HG02884 (cell line): ENCODE data around the gene FAAH.
"Not testable (repeated sequence)": the region's sequence is repeated elsewhere in the genome, so short reads cannot be mapped to it uniquely, and the experiment has no call there.

ENCODE experiments used
- ATAC-seq: cut with Tn5 transposase; IDR thresholded peaks from one replicate; pipeline ENCODE4 v1.9.1; 2021; ENCODE audit warnings: mild to moderate bottlenecking, moderate library complexity; ENCODE audit not compliant: unreplicated experiment

The FAAH gene

DNA sequence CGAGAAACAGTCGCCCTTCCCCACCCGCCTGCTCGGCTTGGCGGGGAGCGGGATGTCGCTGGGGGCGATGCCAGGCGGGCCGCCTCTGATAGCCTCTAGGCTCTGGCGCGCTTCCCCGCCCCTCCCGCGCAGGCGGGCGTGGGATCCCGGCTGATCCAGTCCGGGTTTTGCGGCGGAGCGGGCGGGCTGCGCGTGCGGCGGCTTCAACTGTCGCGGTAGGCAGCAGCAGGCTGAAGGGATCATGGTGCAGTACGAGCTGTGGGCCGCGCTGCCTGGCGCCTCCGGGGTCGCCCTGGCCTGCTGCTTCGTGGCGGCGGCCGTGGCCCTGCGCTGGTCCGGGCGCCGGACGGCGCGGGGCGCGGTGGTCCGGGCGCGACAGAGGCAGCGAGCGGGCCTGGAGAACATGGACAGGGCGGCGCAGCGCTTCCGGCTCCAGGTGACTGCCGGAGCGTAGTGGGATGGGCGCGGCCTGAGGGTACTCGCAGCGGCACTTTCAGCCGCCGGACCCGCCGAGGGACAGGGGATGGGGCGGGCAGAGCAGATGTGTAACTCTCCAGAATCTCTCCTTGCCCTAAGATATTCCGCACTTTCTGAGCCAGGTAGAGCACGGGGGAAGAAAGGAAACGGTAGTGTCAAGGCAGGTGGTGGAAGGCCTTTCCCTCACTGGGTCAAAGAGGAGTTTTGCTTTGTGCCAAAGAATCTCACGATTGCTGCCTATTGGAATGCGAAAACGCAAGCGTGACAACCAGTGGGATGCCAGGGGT lies at the start of gene FAAH:
FAAH (plus strand) TSS at position 210 of the 764 bp plus-strand sequence; CDS start at position 242, 32 bp downstream.
- no peak for ATAC-seq

DNA sequence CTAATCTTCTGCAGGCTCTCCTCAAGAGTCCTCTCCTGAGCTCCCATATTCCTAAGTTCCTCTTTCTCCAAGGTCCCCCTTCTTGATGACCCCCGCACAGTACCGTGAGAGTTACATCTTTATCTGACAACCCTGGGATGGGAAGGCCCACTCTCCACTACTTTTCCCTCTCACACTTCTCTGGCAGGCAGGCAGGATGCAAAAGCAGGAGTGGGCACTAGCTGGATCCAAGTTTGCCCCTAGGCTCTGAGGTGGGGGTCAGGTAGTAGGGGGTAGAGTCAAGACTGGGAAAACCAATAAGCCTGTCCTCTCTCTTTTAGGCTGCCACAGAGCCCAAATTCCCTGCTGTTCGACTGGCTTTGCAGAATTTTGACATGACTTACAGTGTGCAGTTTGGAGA lies 49.6 kb upstream of the FAAH start:
- ATAC-seq = no peak

DNA sequence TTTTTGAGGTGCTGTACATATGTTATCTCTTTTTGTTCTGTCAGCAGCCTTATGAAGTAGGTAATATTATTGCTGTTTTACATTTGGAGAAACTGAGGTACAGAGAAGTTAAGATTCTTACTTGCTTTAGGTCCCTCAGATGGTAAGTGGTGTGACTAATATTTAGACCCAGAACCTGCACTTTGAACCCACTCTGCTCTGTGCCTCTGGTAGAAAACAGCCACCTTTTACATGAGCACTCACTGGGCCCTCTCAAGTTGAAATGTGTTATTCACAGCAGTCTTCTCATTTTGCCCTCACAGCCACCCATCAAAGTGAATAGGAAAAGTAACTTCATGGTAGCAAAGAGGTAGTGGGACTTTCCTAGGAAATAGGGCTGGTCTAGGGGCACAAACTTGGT lies 48.8 kb upstream of the FAAH start:
- no peak for ATAC-seq

DNA sequence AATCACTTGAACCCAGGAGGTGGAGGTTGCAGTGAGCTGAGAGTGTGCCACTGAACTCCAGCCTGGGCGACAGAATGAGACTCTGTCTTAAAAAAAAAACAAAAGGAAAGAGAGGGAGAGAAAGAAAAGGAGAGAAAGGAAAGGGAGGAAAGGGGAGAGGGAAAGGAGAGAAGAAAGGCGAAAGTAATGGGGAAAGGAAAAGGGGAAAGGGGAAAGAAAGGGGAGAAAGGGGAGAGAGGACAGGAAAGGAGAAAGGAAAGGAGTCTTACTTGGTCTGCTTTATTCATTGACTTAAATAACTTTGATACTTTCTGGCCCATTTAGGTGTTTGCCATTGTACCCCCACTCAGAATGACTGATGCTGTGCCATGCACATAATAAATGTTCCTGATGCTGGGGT lies 41.8 kb upstream of the FAAH start:
- no peak for ATAC-seq

DNA sequence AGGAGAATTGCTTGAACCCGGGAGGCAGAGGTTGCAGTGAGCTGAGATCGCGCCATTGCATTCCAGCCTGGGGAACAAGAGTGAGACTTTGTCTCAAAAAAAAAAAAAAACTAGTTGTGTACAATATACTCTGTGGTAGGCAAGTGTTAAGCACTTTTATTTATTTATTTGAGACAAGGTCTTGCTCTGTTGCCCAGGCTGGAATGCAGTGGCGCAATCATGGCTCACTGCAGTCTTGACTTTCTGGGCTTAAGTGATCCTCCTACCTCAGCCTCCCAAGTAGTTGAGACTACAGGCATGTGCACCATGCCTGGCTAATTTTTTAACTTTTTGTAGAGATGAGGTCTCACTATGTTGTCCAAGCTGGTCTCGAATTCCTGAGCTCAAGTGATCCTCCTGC lies 38.2 kb upstream of the FAAH start:
- not testable (repeated sequence) for ATAC-seq

DNA sequence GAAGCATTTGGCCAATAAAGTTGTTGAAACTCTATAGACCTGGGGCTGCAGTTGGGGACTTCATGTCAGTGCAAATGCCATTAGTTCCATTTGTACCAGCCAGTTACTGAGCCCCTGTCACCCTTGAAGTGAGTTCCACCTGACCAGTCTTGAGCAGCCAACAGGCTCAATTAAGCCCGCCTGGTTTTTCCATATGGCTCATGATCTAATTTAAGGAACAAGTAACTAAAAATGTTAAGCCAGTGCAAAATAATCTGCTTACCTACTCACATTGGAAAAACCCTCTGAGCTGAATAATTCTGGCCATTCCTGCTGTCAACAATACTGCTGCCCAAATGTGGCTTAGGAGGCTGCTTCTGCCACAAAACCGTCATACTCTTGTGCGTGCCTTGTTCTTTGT lies 32.0 kb upstream of the FAAH start:
- ATAC-seq = no peak

DNA sequence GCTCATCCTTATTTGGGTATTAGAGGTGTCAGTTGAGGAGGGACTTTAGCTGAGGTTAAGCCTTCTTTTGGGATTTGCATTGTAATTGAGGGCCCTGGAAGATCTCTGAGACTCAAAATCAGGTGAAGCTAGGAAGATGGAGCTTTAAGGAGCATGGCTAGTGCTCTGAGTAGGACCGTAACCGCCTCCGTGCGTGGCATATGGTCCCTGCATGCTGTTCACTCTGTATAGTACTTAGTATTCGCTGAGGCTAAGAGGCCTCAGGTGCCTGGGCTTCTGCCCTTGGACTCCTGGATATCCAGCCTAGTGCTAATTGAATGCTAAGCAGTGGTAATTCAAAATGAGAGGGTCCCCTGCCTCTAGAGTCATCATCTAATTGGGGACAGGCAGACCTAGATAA lies 31.0 kb upstream of the FAAH start:
- no peak for ATAC-seq

DNA sequence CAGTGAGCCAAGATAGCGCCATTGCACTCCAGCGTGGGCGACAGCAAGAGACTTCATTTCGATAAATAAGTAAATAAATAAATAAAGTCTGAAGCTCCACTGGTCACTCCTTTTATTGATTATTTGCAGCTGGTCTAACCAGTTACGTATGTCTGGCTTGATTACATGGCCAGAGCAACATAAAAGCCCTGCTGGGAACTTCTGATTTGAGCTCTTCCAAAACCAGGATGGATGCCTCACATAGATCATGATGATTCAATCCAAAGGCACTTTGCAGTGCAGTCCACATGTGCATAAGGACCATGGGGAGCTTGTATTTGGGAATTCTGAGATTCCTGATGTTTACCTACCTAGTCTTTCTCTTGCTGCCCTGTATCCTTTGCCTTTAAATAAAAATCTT lies 29.5 kb upstream of the FAAH start:
- no peak for ATAC-seq

DNA sequence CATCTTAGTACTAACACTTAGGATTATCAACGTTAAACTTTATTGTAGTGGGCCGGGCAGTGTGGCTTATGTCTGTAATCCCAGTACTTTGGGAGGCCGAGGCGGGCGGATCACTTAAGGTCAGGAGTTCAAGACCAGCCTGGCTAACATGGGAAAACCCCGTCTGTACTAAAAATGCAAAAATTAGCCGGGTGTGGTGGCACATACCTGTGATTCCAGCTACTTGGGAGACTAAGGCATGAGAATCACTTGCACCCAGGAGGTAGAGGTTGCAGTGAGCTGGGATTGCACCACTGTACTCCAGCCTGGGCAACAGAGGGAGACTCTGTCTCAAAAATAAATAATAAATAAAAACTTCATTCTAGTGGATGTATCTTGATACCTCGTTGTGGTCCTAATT lies 28.3 kb upstream of the FAAH start:
- ATAC-seq = not testable (repeated sequence)

DNA sequence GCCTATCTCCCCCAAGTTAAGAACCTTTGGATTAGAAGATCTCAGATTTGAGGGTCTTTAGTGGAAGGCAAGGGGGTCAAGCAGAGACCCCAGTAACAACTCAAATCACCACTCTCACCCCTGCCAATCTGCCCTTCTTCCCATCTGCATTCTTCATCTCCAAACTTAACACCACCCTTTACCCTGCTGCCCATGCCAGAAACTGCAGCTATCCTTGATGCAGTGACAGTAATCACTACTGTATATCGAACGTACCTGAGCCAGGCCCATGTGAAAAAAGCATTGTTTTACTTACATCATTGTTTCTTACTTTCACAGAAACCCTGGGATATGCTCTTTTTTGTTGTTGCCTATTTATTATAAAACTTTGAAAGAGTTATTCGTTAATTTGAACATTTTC lies 27.0 kb upstream of the FAAH start:
- ATAC-seq = no peak

DNA sequence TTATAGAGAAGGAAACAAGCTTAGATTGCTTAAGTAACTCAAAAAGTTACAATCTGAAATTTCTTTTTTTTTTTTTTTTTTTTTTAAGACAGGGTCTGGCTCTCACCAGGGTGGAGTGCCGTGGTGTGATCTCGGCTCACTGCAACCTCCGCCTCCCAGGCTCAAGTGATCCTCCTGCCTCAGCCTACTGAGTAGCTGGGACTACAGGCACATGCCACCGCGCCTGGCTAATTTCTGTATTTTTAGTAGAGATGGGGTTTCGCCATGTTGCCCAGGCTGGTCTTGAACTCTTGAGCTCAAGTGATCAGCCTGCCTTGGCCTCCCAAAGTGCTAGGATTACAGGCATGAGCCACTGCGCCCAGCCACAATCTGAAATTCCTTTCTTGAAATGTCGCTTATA lies 26.4 kb upstream of the FAAH start:
- not testable (repeated sequence) for ATAC-seq

DNA sequence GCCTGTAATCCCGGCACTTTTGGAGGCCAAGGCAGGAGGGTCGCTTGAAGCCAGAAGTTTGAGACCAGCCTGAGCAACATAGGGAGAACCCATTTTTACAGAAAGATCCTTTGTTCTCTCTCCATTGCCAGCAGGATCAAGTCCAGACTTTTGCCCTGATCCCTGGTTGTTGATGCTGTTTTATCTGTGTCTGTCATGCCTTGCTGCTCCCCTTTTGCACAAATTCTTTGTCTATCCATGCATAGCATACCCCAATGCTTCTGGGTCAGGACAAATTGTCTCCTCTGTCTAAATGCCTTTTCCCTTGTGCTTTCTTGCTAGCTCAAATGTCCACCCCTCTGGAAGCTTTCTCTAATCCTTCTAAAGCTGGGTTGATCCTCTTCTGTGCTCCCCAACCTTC lies 25.3 kb upstream of the FAAH start:
- ATAC-seq = no peak

DNA sequence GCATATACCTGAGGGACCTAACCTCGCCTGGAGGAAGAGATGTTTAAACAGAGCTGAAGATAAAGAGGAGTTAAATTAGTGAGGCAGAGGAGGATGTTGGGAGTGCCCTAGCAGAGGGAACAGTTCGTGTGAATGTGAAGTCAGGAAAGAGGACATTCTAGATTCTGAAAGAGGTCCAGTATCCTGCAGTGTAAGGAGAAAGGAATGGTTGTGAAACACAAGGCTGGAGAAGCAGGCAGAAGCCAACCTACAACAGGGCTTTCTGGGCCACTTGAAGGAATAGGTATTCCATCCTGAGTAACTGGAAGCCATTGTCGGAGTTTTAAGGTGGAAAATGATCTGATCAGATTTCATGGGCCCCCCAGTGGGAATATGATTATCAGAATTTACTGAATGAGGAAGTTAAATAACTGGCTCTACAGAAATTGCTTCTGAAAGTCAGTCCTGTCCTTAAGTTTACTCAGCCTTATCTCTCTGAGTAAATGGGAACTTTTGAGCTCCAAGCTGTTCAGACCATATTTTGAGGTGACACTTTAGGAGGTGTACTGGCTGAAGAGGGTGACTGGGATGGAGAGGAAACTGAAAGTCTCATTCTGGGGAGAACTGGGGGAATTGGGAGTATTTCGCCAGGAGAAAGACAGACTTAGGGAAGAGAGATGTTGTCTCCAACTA lies 24.4 kb upstream of the FAAH start:
- no peak for ATAC-seq

DNA sequence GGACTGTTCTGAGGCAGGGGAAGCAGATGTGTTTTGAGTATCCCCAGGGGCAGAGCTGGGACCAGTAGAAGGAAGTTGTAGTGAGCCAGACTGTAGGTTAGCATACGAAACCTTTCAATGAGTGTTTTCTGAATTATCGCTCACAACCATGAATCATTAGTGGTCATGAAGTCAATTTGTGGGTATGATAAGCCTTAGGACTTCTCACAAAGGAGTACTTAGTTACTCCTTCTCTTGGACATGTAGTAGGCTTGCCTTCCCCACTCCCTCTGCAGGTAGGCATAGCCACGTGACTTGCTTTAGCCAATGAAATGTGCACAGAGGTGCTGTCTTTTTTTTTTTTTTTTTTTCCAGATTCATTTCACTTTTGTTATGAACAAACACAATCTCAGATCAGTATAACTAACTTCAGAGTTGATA lies 23.9 kb upstream of the FAAH start:
- ATAC-seq = no peak

DNA sequence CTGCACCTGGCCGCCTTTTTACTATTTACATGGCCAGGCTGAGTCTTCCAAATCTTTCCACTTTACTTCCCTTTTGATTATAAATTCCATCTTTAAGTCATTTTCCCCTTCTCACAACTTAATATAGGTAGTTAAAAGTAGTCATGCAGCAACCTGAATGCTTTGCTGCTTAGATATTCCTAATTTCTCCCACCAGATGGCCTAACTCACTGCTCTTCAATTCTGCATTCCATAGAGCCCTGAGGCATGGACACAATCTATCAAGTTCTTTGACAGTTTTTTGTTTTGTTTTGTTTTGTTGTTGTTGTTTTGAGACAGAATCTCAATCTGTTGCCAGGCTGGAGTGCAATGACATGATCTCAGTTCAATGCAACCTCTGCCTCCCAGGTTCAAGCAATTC lies 21.7 kb upstream of the FAAH start:
- no peak for ATAC-seq

DNA sequence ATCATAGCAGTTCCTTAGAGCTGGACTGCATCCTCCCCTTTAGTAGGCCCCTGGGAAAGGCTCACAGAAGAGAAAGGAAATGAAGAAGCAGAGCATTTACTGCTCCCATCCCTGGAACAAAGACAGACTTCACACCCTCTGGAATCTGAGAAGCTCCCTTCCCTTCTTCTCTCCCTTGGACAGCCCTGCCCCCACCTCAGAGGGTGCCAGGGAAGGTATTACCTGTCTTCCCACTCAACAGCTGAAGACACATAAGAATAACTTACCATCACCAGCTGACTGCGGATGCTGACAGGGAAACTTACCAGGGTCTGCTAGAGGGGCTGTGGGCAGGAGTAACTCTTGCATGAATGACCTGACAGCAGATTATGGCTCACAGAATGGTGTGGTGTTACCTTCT lies 14.1 kb upstream of the FAAH start:
- ATAC-seq = no peak

DNA sequence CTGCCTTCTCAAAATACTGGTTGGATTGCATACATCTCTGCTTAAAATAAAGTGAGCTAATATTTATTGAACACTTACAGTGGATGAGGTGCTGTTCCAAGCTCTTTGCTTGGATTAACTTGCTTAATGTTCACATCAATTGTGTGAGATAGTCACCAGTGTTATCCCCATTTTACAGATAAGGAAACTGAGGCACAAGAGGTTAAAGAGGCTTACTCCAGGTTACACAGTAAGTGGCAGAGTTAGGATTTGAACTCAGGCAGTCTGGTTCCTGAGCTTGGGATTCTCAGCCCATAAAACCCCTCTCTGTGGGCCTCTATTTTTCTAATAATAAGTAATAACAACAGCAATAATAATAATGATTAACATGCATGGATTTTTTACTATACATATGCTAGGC lies 13.6 kb upstream of the FAAH start:
- ATAC-seq = no peak

DNA sequence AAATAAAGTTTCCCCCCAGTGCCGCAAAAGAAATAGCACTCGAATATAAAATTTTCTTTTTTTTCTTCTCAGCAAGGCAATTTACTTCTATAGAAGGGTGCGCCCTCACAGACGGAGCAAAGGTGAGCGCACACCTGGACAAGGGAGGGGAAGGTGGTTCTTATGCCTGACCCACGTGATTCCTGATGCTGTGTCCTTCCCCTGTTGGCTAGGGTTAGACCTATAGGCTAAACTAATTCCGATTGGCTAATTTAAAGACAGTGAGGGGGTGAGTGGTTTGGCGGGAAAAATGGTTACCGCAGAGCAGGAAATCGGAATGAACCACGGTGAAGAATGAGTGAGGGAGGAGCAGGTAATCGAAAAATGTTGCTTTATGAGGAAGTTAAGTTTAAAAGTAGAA lies 607 bp upstream of the FAAH start:
- no peak for ATAC-seq

DNA sequence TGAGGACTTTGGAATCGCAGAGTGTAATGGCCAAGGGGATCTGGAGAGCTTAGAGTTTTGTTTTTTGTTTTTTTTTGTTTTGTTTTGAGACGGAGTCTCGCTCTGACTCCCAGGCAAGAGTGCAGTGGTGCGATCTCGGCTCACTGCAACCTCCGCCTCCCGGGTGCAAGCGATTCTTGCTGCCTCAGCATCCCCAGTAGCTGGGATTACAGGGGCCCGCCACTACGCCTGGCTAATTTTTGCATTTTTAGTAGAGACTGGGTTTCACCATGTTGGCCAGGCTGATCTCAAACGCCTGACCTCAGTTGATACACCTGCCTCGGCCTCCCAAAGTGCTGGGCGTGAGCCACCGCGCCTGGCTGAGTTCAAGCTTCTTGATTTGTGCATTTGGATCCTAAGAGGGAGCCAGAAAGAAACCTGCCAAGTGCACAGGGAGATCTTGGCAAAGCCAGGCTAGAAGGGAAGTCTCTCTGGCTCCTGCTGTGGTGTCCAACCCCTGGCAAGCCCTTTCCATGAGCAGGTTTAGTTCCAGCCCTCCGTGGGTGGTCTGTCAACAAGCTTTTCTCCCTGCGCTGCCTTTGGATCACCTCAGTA lies 852 bp downstream of the FAAH start:
- no peak for ATAC-seq

DNA sequence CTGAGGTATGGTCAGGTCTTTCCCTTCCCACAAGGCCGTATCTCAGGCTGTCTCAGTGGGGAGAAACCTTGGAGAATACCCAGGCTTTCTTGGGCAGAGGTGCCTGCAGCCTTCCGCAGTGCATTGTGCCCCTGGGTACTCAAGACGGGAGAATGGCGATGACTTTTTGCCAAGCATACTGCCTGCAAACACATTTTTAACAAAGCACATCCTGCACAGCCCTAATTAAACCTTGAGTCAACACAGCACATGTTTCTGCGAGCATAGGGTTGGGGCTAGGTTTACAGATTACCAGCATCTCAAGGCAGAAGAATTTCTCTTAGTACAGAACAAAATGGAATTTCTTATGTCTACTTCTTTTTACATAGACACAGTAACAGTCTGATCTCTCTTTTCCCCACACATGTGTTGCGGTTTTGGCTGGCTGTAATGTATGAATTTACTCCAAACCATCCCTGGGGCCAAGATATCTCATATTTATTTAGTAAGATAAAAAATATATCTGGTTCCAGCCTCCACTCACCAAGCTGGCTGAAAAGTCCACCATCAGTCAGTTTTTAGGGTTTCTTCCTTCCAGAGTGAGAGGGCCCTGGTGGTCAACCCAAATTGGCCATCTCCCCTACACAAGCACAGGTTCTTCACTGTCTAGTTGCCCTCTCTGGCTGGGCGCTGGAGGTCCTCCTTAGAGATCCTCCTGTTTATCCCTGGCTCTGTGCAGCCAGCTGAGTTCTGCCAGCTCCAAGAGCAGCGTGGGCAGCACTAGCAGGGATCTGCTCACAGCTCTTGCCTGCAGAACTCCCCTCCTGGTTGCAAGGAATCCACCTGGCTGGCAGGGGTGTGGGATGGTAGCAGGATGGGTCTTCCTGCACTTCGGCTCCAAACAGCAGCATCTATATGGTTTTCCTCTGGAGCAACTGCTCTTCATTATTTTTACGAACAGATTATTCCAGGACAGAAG lies 2.6 kb downstream of the FAAH start:
- ATAC-seq = no peak

DNA sequence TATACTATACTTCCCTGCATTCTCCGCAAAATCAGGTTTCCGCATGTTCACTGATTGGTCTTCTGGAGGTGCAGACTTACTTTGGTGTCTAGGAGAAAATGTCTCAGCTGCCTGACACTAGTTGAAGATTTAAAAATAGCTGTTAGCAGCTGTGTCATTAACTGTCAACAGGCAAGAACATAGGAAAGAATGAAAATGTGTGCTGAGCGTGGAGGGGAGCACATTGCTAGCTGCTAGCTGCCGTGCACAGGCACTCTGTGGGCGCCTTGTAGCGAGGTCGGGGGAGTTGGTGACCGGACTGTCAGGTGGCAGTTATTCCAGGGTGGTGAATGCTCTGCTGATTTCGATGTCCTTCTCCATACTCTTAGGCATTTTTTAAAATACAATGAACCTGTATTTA lies 5.2 kb downstream of the FAAH start:
- no peak for ATAC-seq
